VCaP (cell line): ENCODE measurements around the gene SEC16A.

ENCODE experiments used
- H3K27ac ChIP-seq: fragments of 450-650 bp; 2 replicates; pipeline ENCODE4 v1.5.1; 2017
- TF ChIP-seq, protein P1 (sequence below): fragments of 450-650 bp; conservative IDR thresholded peaks from 2 replicates; pipeline ENCODE4 v1.5.1; 2017; ENCODE audit warnings: mild to moderate bottlenecking, moderate library complexity

Gene SEC16A

GRCh38 chr9:136398286-136398685, 84.6 kb downstream of the SEC16A start:
- peak overlapping the region; percentile 98 for H3K27ac ChIP-seq
- TF ChIP-seq, protein P1, sequence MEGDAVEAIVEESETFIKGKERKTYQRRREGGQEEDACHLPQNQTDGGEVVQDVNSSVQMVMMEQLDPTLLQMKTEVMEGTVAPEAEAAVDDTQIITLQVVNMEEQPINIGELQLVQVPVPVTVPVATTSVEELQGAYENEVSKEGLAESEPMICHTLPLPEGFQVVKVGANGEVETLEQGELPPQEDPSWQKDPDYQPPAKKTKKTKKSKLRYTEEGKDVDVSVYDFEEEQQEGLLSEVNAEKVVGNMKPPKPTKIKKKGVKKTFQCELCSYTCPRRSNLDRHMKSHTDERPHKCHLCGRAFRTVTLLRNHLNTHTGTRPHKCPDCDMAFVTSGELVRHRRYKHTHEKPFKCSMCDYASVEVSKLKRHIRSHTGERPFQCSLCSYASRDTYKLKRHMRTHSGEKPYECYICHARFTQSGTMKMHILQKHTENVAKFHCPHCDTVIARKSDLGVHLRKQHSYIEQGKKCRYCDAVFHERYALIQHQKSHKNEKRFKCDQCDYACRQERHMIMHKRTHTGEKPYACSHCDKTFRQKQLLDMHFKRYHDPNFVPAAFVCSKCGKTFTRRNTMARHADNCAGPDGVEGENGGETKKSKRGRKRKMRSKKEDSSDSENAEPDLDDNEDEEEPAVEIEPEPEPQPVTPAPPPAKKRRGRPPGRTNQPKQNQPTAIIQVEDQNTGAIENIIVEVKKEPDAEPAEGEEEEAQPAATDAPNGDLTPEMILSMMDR: no peak

DNA sequence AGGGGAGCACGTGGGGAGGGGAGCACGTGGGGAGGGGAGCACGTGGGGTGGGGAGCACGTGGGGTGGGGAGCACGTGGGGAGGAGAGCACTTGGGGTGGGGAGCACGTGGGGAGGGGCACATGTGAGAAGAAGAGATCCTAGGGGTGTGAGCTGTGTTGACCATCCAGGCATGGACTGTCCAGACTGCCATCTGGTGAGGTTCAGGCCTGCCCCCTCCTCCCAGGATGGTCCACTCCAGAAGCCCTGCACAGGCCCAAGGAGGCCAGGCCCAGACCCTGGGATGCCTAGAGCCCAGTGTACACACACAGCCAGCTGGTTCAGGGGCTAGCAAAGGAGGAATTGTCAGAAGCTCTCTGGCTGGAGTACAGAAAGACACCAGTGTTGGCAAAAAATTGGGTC, 85.2 kb downstream of the SEC16A start:
- TF ChIP-seq, protein P1: no peak
- peak overlapping the region; percentile 98 for H3K27ac ChIP-seq

DNA sequence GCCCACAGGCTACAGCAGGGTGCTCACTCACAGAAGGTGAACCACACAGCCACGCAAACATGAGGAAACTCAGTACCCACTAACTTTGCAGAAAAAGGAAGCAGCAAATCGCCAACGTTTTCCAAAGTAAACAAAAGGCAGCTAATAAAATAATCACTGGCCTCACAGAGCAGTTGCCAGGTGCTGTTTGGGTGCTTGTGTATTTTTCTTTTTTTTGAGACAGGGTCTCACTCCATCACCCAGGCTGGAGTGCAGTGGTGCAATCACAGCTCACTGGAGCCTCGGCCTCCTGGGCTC, 86.7 kb downstream of the SEC16A start:
- TF ChIP-seq, protein P1: no peak
- peak overlapping the region; percentile 98 for H3K27ac ChIP-seq

GRCh38 chr9:136395345-136396218, 87.3 kb downstream of the SEC16A start:
- TF ChIP-seq, protein P1: no peak

DNA sequence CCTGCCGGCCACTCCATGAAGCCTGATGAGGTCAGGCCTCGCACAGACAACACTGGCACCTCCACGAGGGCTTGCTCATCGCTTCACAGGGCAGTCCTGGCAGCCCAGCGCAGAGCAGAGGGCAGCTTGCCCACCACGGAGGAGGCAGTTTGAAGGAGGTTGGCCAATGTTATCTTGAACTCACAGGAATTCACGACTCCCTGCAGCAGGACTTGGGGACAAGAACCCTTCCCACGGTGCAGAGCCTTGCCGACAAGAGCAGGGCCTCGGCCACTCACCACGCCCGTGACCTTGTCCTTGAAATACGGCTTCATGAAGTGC, 87.9 kb downstream of the SEC16A start:
- H3K27ac ChIP-seq: peak overlapping the region; percentile 98
- TF ChIP-seq, protein P1: no peak

More at GRCh38 chr9:136395345-136396218, 87.3 kb downstream of the SEC16A start:
- peak overlapping the region; percentile 98 for H3K27ac ChIP-seq

- TF ChIP-seq, protein P1: no peak
- H3K27ac ChIP-seq: peak overlapping the region; percentile 98
These were observed 88.4 kb downstream of the SEC16A start for GRCh38 chr9:136394312-136395019.

- TF ChIP-seq, protein P1: no peak
- peak overlapping the region; percentile 98 for H3K27ac ChIP-seq
These were observed 89.3 kb downstream of the SEC16A start for GRCh38 chr9:136393531-136393930.
